ENCODE data around the gene MAN2B1. TPM values are rescaled to one million over a fixed set of nuclear protein-coding genes. Genes with fewer than 3 reads are reported as not detected.
"Not testable (repeated sequence)": the region's sequence is repeated elsewhere in the genome, so short reads cannot be mapped to it uniquely, and the experiment has no call there.

Gene MAN2B1
- total RNA-seq, 2 experiments from 2014 or later, result 130 to 143 TPM

- H3K27ac Mint-ChIP-seq, result no peak overlapping the region
- no peaks in the 10 kb centered on the region for H3K27me3 Mint-ChIP-seq
- peaks cover 43% of the 10 kb centered on the region for H3K36me3 Mint-ChIP-seq (ENCODE audit: low read depth)
- ChIA-PET POLR2A (no interaction called here), CTCF (interaction anchor here (0.5 kb wide), 1 partner anchor 33 kb away, joined by 4 read pairs; no protein-coding TSS in a partner anchor)
- DNase-seq, result peak; percentile 20
- H3K4me1 Mint-ChIP-seq, result peaks cover 5% of the 10 kb centered on the region
- no peak overlapping the region for H3K4me3 Mint-ChIP-seq
- H3K9me3 Mint-ChIP-seq, result no peaks in the 10 kb centered on the region
Measured at GRCh38 chr19:12647490-12648071, 19.0 kb downstream of the MAN2B1 start.

- Mint-ChIP-seq H3K27ac (no peak overlapping the region), H3K27me3 (no peaks in the 10 kb centered on the region), H3K4me3 (no peak overlapping the region), H3K4me1 (peaks cover 5% of the 10 kb centered on the region), H3K36me3 (ENCODE audit: low read depth) (peaks cover 43% of the 10 kb centered on the region), H3K9me3 (no peaks in the 10 kb centered on the region)
- ChIA-PET POLR2A (no interaction called here), CTCF (interaction anchor here (0.5 kb wide), 1 partner anchor 33 kb away, joined by 4 read pairs; no protein-coding TSS in a partner anchor)
- DNase-seq, result no peak
Measured at GRCh38 chr19:12647047-12647446, 19.5 kb downstream of the MAN2B1 start.

GRCh38 chr19:12646551-12646950 lies 20.0 kb downstream of the MAN2B1 start:
- Mint-ChIP-seq H3K36me3 (ENCODE audit: low read depth) (peaks cover 41% of the 10 kb centered on the region), H3K9me3 (no peaks in the 10 kb centered on the region), H3K4me1 (peaks cover 5% of the 10 kb centered on the region), H3K4me3 (no peak overlapping the region), H3K27ac (no peak overlapping the region), H3K27me3 (no peaks in the 10 kb centered on the region)
- no peak for DNase-seq
- CTCF ChIA-PET, result no interaction called here
- POLR2A ChIA-PET, result no interaction called here

GRCh38 chr19:12643716-12644115 lies 22.8 kb downstream of the MAN2B1 start:
- CTCF ChIA-PET, POLR2A ChIA-PET, H3K27ac Mint-ChIP-seq, H3K9me3 Mint-ChIP-seq, DNase-seq, H3K27me3 Mint-ChIP-seq, H3K4me3 Mint-ChIP-seq: not testable (repeated sequence)
- Mint-ChIP-seq H3K36me3 (ENCODE audit: low read depth) (peaks cover 31% of the 10 kb centered on the region), H3K4me1 (peaks cover 16% of the 10 kb centered on the region)

- H3K27ac Mint-ChIP-seq, result no peak overlapping the region
- H3K4me3 Mint-ChIP-seq, result no peak overlapping the region
- H3K27me3 Mint-ChIP-seq, result no peaks in the 10 kb centered on the region
- peaks cover 28% of the 10 kb centered on the region for H3K36me3 Mint-ChIP-seq (ENCODE audit: low read depth)
- H3K9me3 Mint-ChIP-seq, result no peaks in the 10 kb centered on the region
- ChIA-PET POLR2A (no interaction called here), CTCF (interaction anchor here (0.5 kb wide), 1 partner anchor 12 kb away, joined by 4 read pairs; no protein-coding TSS in a partner anchor)
- DNase-seq, result no peak
- H3K4me1 Mint-ChIP-seq, result peaks cover 13% of the 10 kb centered on the region
Measured at GRCh38 chr19:12642506-12642905, 24.0 kb downstream of the MAN2B1 start.

GRCh38 chr19:12641456-12641855 lies 25.1 kb downstream of the MAN2B1 start:
- H3K4me1 Mint-ChIP-seq, result peaks cover 13% of the 10 kb centered on the region
- DNase-seq, result no peak
- ChIA-PET POLR2A (no interaction called here), CTCF (interaction anchor here (0.6 kb wide), 1 partner anchor 1680 kb away, joined by 3 read pairs; no protein-coding TSS in a partner anchor)
- no peaks in the 10 kb centered on the region for H3K27me3 Mint-ChIP-seq
- H3K9me3 Mint-ChIP-seq, result no peaks in the 10 kb centered on the region
- peaks cover 27% of the 10 kb centered on the region for H3K36me3 Mint-ChIP-seq (ENCODE audit: low read depth)
- H3K27ac Mint-ChIP-seq, result no peak overlapping the region
- no peak overlapping the region for H3K4me3 Mint-ChIP-seq

- ChIA-PET CTCF (interaction anchor here (0.6 to 1.8 kb wide), 13 partner anchors 11 to 93 kb away, joined by 3 to 11 read pairs (median 4); partner anchors contain the start of genes MAN2B1 and WDR83), POLR2A (interaction anchor here (0.8 kb wide), 1 partner anchor 41 kb away, joined by 3 read pairs; the partner anchor contains the start of gene DHPS)
- Mint-ChIP-seq H3K27me3 (no peaks in the 10 kb centered on the region), H3K27ac (peak overlapping the region; percentile 86), H3K4me1 (peaks cover 19% of the 10 kb centered on the region), H3K9me3 (no peaks in the 10 kb centered on the region), H3K36me3 (ENCODE audit: low read depth) (peaks cover 24% of the 10 kb centered on the region), H3K4me3 (peak overlapping the region; percentile 64)
- DNase-seq, result peak; percentile 84
Measured at GRCh38 chr19:12639901-12640613, 26.5 kb downstream of the MAN2B1 start.

- ChIA-PET CTCF (no interaction called here), POLR2A (interaction anchor here (0.6 kb wide), 1 partner anchor 143 kb away, joined by 3 read pairs; no protein-coding TSS in a partner anchor)
- peaks cover 26% of the 10 kb centered on the region for H3K36me3 Mint-ChIP-seq (ENCODE audit: low read depth)
- no peak for DNase-seq
- no peaks in the 10 kb centered on the region for H3K9me3 Mint-ChIP-seq
- H3K4me1 Mint-ChIP-seq, result peaks cover 22% of the 10 kb centered on the region
- H3K4me3 Mint-ChIP-seq, result no peak overlapping the region
- no peak overlapping the region for H3K27ac Mint-ChIP-seq
- no peaks in the 10 kb centered on the region for H3K27me3 Mint-ChIP-seq
Measured at GRCh38 chr19:12638611-12639182, 27.8 kb downstream of the MAN2B1 start.

- Mint-ChIP-seq H3K27ac (peak overlapping the region; percentile 19), H3K27me3 (no peaks in the 10 kb centered on the region), H3K4me1 (peaks cover 22% of the 10 kb centered on the region), H3K36me3 (ENCODE audit: low read depth) (peaks cover 28% of the 10 kb centered on the region), H3K4me3 (no peak overlapping the region), H3K9me3 (peaks cover 3% of the 10 kb centered on the region)
- CTCF ChIA-PET, result no interaction called here
- POLR2A ChIA-PET, result no interaction called here
- no peak for DNase-seq
Measured at GRCh38 chr19:12636631-12637030, 29.9 kb downstream of the MAN2B1 start.

GRCh38 chr19:12629215-12629614 lies 37.3 kb downstream of the MAN2B1 start:
- Mint-ChIP-seq H3K4me1 (no peaks in the 10 kb centered on the region), H3K9me3 (peaks cover 30% of the 10 kb centered on the region), H3K4me3 (no peak overlapping the region), H3K27ac (no peak overlapping the region), H3K36me3 (ENCODE audit: low read depth) (peaks cover 79% of the 10 kb centered on the region), H3K27me3 (no peaks in the 10 kb centered on the region)
- DNase-seq, result no peak
- POLR2A ChIA-PET, result no interaction called here
- CTCF ChIA-PET, result no interaction called here

- peaks cover 30% of the 10 kb centered on the region for H3K9me3 Mint-ChIP-seq
- H3K36me3 Mint-ChIP-seq (ENCODE audit: low read depth), result peaks cover 78% of the 10 kb centered on the region
- no peaks in the 10 kb centered on the region for H3K4me1 Mint-ChIP-seq
- ChIA-PET CTCF (interaction anchor here (1.0 kb wide), 1 partner anchor 14 kb away, joined by 3 read pairs; no protein-coding TSS in a partner anchor), POLR2A (no interaction called here)
- H3K4me3 Mint-ChIP-seq, result no peak overlapping the region
- no peaks in the 10 kb centered on the region for H3K27me3 Mint-ChIP-seq
- DNase-seq, result no peak
- H3K27ac Mint-ChIP-seq, result no peak overlapping the region
Measured at GRCh38 chr19:12628040-12629022, 38.2 kb downstream of the MAN2B1 start.

- H3K4me3 Mint-ChIP-seq, result no peak overlapping the region
- peaks cover 28% of the 10 kb centered on the region for H3K9me3 Mint-ChIP-seq
- no peak for DNase-seq
- H3K27me3 Mint-ChIP-seq, result no peaks in the 10 kb centered on the region
- CTCF ChIA-PET, result interaction anchor here (1.3 kb wide), 2 partner anchors 13 to 23 kb away, joined by 3 to 4 read pairs; no protein-coding TSS in a partner anchor
- peaks cover 80% of the 10 kb centered on the region for H3K36me3 Mint-ChIP-seq (ENCODE audit: low read depth)
- POLR2A ChIA-PET, result no interaction called here
- H3K4me1 Mint-ChIP-seq, result no peaks in the 10 kb centered on the region
- no peak overlapping the region for H3K27ac Mint-ChIP-seq
Measured at GRCh38 chr19:12626958-12627357, 39.6 kb downstream of the MAN2B1 start.

Measured in activated CD4-positive, alpha-beta T cell treated with anti-CD3 and anti-CD28 coated beads, Interleukin-2, amount 10 ng/mL, durations not matched to agents 7 days and 5 days (primary cell).